HS-27A (cell line): Measurements from ENCODE around the gene DDX52.

Experiments used
- DNase-seq: peaks from one replicate; pipeline ENCODE4 v3.0.0-alpha.2; 2012; ENCODE audit warnings: low read depth, missing footprints

Gene DDX52

GRCh38 chr17:37574427-37574826 is 68.8 kb downstream of the DDX52 start:
- no peak for DNase-seq

- DNase-seq: no peak
These were observed 71.6 kb downstream of the DDX52 start for GRCh38 chr17:37571674-37572073.

DNA sequence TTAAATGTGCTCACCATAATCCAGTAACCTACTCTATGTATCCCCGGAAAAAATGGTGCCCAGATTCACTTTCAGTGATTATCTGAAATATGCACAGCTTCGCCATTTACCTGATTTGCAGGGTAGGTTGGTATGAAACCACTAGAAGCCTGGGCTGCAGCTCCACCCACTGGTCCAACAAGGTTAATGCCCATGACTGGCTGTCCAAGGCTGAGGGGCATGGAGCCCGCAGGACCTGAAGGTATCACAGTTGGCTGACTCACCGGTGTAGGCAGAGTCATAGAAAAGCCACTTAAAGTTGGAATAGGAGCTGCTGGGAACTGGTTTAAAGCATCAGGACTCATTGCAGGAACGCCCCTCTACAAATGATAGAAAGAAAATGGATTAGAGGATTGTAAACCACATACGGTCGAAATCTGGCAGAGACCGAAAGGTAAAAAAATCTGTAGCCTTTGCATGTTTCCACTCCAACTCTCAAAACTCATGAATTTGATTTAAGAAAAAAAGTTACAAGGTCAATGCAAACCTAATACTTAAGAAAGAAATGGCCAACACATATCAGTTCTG is 72.6 kb downstream of the DDX52 start:
- peak; percentile 2 for DNase-seq

DNA sequence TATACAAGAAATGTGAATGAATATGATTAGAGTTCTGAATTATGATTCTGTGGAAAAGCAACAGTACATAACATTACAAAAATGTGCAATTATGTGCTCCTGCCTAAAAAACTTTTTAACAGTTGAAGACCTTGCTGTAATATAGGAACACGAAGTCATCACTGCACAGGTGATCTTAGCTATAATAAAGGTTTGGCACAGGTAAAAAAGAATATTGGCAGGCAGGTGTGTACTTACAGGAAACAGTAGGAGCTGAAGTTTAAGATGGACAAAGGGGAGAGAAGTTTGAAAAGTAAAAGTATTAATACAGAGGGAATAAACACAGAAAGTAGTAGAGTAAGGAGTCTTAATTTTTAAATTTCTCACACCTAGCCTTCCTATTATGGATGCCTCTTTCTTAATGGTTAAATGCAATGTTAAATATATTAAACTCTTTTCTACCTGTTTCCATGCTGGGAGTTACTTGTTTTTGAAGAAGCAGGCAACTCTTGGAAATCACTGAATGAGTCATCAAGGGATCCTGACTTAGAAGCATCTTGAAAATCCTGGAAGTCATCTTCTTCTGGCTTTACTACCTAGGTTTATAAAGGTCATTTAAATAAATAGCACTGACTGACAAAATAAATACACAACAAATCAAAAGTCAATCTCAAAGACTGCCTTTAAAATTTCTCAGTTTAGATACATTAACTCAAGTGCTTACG is 74.7 kb downstream of the DDX52 start:
- DNase-seq: no peak

DNA sequence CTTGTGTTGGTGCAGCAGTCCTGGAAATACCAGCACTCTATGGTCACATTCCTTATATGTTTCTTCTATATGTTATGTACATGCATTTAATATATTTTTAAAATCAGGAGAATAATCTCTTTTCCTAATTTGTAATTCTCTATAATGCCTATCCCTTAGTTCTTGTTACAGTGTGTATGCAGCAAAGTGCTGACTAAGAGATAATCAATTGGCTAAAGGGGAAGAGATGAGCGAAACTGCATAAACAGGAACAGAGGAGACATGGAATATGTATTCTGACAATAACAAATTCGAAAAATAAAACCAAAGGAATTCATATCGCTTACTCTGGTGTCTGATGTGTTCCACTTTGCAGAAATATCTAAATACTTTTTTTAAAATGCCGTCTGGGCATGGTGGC is 75.7 kb downstream of the DDX52 start:
- no peak for DNase-seq

DNA sequence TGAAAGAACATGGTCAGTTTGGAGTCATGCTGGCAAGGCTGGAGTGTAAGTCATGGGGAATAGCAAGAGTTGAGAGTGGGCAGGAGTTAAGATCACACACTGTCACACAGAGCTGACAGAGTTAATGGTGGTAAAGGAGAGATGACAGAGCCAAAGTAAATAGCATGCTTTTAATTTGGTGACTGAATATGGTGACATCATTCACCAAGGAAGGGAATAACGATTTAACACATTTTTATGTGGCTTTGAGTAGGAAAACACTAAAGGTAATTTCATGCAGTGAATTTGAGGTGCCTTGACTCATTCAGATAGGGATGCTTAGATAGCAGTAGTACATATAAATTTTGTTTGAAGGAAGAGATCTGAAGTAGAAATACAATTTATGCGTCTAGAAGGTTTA is 76.1 kb downstream of the DDX52 start:
- DNase-seq: no peak

DNA sequence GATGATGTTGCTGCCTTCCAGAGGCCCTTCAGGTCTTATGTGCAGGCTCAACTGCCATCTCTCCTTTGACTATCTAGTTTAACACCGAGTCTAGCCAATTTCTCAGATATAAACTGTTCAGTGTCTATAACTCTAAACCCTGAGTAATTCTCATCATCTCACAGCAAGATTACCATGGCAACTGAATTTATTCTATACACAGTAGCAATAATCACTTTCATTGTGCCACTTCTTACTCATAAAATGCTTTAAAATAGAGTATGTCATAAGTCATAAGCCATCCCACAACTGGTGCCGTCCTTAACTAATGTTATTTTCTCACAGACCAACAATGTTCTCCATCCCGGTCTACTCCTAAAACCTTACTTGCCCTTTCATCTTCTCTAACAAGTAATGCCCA is 79.0 kb downstream of the DDX52 start:
- no peak for DNase-seq

GRCh38 chr17:37562016-37562745 is 81.1 kb downstream of the DDX52 start:
- DNase-seq: no peak
